NCI-H1048 (cell line): ENCODE results near the gene CIAO2A.
"Not testable (repeated sequence)": the region's sequence is repeated elsewhere in the genome, so short reads cannot be mapped to it uniquely, and the experiment has no call there.

ENCODE experiments used
- DNase-seq: peaks from one replicate; lab custom pipeline; 2025; lab: John Stamatoyannopoulos, UW

CIAO2A gene

DNA sequence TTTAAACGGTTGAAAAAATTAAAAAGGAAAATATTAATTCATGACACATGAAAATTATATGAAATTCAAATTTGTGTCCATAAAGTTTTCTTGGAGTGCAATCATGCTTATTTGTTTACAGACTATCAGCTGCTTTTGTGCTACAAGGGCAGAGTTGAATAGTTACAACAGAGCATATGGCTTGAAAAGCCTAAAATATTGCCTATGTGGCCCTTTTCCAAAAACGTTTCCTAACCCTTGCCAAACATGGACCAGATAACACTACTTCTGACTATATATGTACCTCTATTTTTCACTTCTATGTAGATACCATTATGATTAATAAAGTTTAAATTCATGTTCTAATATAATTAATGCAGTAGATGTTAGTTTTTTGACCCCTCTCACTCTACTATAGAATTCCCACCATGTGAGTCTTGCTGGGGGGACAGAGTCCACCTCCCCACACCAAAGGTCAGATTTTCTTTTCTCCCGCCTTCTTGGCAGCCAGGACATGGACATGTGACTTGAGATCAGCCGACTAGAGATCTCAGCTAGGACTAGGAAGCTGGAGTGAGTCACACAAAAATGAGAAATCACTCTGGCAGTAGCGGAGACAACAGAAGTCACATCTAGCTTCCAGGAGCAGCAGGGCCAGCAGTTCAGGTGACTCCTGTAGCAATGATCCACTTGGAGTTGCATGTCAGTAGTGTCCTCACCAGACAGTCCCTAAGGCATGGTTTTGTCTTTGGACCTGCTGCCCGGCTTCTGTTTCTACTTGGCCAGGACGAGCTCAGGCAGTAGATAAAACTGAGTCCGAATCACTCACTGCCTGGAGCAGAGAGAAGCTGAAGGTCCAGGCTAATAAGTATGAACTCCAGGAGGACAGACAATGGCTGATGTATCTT, 22.4 kb downstream of the CIAO2A start:
- no peak for DNase-seq

DNA sequence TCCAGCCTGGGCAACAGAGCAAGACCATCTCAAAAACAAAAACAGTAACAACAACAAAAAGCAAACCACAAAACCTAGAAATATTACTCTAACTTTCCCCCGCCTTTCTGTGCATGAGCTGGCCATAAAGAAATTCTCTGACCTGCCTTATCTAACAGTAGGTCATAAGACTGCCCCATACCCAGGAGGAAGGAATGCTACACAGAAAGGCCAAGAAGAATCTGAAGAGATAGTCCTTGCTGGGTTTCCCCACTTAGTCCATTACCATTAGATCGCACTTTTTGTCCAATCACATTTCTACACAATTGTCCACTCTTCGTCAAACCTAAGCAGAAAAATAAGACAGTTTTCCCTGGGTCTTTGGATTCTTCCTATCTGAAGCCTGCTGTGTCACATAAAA, 23.5 kb downstream of the CIAO2A start:
- DNase-seq = no peak

DNA sequence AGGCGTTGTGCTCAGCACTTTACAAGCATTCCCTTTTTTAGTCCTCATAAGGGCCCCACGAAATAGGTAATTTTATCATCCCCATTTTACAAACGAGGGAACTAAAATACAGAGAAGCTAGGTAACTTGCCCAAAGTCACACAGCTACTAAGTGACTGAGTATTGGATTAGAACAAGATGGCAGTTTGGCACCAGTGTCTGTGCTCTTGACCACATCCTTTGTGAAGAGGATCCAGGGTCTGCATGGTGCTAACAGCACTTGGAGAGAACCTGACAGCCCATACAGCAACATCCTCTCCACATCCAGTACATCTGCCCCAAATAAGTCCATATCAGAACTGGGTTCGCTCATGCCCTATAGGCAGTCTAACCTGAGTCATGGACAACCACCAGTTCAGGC, 25.5 kb downstream of the CIAO2A start:
- no peak for DNase-seq

DNA sequence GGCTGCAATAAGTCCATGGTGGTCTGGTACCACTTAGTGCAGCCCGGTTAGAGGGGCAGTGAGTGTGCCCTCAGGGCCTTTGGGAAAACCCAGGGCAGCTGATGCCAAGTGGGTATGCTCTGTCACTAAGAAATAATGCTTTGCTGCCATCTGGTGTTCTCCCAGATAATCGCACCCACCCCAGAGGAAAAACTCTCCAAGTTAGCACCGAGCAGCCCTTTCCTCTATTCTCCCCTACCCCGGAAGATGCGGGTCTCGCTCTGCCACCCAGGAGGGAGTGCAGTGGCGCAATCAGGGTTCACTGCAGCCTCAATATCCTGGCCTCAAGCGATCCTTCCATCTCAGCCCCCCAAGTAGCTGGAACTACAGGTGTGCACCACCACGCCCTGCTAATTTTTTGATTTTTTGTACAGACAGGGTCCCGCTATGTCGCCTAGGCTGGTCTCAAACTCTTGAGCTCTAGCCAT, 26.0 kb downstream of the CIAO2A start:
- DNase-seq = peak; percentile 9

DNA sequence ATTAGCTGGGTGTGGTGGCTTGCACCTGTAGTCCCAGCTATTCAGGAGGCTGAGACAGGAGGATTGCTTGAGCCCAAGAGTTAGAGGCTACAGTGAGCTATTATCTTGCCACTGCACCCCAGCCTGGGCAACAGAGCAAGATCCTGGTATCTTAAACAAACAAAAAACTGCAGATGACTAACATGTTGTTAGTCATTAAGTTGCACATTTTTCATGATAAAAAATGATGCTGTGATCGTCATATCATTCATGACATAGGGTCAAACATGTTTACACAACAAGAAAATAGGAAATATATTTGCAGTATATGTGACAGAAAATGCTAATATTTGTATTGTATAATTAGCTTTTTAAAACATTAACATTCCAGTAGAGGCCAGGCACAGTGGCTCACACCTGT, 27.2 kb downstream of the CIAO2A start:
- no peak for DNase-seq

DNA sequence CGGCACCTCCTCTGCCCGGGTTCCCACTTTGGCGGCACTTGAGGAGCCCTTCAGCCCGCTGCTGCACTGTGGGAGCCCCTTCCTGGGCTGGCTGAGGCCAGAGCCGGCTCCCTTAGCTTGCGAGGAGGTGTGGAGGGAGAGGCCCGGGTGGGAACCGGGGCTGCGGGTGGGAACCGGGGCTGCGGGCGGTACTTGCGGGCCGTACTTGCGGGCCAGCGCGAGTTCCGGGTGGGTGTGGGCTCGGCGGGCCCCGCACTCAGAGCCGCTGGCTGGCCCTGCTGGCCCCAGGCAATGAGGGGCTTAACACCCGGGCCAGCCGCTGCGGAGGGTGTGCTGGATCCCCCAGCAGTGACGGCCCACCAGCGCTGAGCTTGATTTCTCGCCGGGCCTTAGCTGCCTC, 32.9 kb downstream of the CIAO2A start:
- DNase-seq = no peak

DNA sequence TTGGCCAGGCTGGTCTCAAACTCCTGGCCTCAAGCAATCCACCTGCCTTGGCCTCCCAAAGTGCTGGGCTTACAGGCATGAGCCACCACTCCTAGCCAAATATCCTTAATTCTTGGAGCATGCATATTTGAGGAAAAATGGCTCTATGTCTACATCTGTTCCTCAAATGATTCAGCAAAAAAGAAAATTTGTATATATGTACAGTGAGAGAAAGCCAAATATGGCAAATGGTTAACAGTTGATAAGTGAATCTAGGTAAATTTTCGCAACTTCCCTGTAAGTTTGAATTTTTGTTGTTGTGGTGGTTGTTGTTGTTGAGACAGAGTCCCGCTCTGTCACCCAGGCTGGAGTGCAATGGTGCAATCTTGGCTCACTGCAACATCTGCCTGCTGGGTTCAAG, 34.5 kb downstream of the CIAO2A start:
- DNase-seq = not testable (repeated sequence)

DNA sequence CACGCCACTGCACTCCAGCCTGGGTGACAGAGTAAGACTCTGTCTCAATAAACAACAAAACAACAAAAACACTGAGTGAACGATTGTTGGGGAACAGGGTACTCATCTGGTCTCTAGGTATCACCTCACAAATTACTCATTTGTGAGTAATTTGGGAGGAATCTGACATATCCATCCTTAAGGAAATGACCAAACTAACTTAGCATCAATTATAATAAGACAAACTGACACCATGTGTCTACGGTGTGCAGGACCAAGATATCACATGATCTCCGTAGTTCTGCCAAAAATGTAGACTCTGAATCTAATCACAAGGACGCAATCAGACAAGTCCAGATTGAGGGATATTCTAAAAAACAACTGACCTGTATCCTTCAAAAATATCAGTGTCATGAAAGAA, 35.4 kb downstream of the CIAO2A start:
- no peak for DNase-seq

DNA sequence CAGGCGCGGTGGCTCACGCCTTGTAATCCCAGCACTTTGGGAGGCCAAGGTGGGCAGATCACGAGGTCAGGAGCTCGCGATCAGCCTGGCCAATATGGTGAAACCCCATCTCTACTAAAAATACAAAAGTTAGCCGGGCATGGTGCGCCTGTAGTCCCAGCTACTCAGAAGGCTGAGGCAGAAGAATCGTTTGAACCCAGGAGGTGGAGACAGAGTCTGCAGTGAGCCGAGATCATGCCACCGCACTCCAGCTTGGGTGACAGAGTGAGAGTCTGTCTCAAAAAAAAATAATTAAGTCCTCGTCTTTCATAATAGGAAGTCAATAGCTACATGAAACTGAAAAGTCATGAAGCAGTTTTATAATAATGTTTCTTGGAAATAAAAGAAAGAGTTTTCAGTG, 40.0 kb downstream of the CIAO2A start:
- DNase-seq = not testable (repeated sequence)

DNA sequence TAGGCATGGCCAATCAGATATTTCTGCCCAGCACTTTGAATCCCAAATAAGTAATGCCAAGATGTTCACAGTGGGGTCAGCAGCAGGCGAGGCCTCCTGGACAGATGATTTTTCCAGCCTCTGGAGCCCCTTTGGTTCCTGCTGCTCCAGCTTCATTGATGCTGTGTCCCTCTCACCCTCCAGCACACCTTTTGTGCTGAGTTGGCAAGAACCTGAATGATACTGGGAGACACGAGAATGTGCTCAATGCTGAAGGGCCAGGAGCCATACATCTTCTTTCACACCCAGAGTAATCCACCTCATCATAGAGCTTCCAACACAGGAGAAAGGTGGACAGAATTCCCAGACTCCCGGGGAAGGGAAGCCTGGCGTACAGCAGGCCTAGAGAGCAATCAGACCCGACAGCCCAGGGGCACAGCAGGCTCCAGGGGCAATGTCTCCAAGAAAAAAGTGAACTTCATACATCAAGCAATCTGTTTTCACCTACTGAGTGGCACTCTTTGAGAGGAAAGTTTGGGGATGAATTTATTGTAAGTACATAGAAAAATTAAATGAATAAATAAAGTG, 40.6 kb downstream of the CIAO2A start:
- no peak for DNase-seq

DNA sequence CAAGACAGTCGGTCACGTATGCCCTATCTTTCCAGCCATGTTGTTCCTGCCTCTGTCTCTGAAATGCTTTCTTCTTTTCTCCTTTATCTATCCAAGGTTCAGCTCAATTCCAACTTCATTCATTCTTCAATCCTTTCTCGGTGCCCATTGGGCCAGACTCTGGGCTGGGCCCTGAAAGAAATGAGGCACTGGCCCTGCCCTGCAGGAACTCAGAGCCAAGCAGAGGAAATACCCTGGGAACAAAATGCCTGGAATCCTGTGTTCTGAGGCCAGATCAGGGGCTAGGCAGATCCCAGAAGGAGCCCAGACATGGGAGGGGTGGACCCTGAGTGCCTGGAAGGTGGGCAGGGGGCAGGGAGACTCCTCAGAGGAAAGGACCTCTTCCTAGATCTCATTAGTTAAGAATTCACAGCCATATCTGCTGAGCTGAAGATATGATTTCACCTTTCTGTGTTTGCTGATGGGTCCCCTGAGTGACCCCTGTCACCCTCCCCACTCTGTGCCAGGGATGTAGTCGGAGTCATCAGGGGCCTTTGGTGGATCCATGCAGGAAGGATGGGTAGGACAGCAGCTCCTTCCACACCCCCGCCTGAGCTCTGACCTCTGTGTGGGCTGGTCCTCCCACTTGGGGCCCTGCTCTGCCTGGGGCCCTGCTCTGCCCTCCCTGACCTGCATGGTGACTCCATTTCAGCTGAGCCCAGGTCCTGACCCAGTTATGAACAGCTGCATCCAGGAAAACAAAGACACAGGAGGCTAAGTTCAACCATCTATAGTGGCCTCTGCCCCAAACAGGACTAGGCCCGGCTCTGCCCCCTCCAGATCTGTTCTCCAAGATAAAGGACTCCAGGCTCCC, 42.0 kb downstream of the CIAO2A start:
- no peak for DNase-seq

DNA sequence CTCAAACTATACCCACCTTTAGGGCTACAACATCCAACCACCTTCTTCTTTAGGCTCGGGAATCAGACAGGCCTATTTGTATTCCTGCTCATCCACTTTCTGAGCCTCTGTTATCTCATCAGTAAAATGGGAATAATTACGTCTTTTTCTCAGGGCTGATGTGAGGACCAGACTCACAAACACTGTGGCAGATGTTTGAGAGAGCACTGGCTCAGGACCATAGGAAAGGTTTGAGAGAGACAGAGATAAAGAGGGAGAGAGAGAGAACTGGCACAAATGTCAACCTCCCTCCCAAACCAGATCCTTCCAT, 42.6 kb downstream of the CIAO2A start:
- no peak for DNase-seq

DNA sequence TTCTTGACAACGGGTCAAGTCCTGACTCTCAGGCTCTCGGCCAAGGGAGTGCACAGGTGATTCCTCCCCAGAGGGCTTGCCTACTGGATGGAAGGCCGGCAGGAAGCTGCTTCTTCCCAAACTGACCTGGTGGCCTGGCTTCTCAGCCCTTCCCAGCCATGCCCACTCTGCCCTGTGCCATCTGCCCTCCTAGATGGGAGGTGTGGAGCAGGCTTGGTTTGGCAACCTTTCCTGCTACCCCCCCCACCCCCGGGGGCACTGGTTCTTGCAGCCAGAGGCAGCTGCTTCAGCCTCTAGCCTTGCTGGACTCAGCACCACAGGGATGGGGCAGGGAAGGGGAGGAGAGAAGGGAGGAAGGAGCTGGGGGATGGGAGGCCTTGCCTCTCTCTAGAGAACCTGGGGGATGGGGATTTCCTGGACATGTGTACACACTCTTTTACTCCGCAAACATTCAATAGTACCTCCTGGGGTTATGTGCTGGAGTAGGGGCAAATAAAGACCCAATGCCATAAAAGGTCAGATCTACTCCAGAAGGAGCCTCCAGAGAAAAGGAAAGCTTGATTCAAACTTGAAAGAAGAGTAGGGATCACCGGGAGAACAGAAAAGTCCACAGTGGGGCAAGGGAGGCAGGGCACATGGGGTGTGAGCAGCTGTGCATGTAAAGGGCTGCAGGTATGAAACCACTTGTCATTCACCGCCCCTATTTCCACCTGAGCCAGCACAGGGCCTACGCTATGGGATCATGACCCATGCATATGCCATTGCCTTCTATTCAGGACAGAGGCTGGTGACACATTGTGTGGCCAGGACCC, 43.2 kb downstream of the CIAO2A start:
- DNase-seq = no peak

DNA sequence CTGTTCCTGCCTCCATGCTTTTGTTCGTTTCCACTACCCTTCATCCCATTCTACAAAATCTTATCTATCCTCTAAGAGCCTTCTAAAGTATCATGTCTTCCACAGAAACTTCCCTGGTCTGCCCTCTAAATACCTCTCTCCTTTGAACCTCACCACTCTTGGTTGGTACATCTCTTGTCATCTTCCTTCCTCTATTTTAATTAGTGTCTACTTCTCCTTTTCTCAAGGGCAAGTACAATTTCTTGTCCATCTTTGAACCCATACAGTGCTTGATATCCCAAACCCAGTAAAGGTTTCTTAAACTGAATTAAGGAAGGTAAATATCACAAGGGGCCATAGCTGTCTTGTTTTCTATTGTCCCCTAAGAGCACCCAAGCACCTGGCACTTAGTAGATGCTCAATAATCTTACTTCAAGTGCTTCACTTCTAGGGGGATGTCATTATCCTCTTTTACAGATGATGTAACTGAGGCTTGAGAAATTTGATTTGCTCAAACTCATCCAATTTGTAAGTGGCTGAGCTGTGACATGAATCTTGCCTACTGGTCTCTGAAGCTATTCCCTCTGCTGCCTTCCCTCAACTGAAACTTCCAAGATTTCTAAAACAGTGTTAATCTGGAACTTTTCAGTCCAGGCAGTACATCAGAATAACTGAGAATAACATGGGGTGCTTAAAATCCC, 44.7 kb downstream of the CIAO2A start:
- DNase-seq = no peak

DNA sequence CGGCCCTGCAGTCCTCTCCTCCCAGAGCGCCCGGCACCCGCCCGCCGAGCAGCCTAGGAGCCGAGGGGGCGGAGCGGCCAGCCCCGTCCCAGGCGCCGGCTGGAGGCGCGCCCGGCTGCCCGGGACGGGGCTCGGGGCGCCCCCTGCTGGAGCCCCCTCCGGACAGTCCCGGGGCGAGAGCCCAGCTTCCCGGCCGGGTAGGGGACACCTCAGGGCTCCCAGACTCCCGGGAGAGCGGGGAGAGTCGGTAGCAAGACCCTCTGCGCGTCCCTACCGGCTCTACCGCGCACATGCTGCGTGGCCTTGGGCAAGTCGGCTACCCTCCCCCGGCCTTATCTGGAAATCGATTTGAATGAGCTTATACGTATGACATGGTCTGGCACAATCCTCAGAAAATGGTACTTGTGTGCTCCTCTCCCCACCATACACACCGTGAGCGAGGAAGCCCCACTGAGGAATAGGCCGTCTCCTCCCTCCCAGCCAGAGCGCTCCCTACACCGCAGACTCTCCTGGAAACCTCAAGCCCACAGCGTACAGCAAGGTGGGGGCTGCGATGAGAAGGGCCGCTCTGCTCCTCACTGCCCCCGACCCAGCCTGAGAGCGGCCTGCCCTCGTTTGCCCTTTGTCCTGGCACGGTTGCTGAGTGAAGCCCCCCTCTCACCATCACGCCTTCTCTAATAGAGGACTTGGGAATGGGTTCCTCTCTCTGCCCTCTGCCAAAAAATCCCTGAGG, 47.1 kb downstream of the CIAO2A start, which contains the start of gene DAPK2:
DAPK2 (minus strand) TSS at position 65 of the 733 bp plus-strand sequence. CDS start 6,224 bp downstream, outside the sequence.
- peak; percentile 29 for DNase-seq

DNA sequence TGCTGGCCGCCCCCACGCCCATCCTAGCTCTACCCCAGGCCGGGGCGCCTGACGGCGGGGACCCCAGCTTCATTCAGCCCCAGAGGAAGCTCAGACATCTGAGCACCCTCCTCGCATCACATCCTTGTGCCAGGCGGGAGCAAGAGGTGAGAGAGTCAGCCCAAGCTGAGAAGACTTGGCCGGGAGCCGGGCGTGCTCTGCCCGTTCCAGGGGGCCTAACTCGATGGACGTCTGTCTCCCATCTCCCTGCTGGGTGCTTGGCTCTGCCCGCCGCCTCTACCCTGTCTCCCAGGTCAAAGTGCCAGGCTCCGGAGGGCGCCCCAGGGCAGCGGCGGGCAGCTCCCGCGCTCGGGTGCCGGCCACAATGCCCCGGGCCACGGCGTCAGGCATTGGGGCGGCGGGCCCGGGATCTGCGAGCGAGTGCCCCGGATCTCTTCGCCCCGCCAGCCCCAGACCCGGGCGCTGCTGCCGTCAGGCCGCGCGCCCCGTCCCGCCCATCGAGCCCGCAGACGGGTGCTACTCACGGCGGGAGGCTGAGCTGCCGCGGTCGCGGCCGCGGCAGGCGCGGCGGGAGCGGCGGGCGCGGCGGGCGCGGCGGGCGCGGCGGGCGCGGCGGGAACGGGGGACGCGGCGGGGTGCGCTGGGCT, 47.7 kb downstream of the CIAO2A start:
- no peak for DNase-seq

DNA sequence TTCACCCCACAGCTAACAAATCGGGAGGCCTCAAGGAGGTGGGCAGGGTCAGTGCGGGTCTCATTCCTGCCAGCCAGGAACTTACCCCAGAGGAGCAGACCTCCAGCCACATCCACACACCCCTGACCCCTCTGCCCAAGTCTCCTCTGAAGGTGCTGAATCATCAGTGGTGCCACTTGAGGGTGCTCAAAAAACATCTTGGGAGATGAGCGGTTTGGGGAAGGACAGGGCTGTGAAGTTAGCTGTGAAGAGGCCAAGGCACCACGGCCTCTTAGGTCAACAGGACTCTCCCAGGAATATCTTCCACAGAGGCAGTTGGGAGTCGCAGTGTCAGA, 48.6 kb downstream of the CIAO2A start:
- no peak for DNase-seq

DNA sequence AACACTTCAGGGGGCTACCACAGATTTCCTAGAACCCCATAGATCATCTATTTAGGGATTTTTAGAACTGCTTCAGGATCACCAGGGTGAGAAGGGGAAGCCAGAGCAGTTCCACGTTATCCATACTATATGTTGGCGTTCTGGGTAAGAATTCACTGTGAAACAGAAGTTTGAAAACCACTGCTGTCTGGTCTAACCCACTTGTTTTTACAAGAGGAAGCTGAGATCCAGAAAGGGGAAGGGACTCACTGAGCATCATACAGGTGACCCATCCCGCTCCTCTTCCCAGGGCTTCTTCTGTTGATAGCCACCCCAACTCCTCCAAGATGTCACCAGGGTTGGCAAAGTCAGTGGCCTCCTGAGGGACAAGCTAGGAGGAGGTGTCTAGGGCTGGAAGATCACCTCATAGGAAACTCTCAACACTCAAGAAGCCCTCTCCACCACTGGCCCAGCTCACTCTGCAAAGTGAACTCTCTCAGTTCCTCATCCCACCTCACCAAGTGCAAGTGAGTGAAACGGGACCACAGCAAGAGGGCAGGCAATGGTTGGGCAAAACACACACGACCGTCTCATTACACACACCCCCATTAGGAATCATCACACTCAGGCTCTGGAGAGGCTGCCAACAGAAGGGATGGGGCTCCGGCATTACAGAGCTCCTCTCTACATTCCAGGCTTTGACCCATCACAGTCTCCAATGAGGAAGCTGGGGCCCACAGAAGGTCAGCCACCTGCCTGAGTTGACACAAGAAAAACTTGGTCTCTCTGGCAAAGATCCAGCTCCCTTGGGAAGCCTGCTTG, 49.1 kb downstream of the CIAO2A start:
- DNase-seq = no peak

DNA sequence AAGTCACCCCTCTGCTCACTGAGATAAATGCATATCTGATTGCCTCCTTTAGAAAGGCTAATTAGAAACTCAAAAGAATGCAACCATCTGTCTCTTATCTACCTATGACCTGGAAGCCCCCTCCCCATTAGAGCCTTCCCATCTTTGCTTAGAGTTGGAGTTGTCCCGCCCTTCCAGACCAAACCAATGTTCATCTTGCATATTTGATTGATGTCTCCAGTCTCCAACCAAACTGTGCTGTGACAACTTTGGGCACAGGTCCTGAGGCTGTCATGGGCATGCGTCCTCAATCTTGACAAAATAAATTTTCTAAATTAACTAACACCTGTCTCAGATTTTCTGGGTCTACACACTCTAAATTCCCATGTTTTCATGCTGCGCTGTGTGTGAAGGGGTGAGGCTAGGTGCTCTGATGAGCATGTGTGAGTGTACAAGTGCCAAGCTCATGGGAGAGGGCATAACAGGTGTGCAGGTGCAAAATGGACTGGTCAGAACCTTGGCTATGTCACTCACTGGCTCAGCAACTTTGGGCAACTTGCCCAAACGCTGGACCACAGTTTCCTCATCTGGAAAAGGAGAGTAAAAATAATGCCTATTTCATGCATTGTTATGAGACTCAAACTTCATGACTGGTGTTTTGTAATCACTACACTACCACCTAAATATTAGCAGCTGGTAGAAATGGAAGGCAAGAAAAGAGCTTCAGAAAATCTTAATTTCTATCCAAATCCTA, 54.6 kb downstream of the CIAO2A start:
- DNase-seq = no peak
